GM21447 (cell line): ENCODE data around the gene CATSPERE.
A peak's percentile ranks its signal among the peaks of the same experiment; 100 is the strongest.
"Not testable (repeated sequence)": the region's sequence is repeated elsewhere in the genome, so short reads cannot be mapped to it uniquely, and the experiment has no call there.

ENCODE experiments used
- ATAC-seq: cut with Tn5 transposase; IDR thresholded peaks from one replicate; pipeline ENCODE4 v1.9.1; 2021; ENCODE audit not compliant: unreplicated experiment

CATSPERE gene

DNA sequence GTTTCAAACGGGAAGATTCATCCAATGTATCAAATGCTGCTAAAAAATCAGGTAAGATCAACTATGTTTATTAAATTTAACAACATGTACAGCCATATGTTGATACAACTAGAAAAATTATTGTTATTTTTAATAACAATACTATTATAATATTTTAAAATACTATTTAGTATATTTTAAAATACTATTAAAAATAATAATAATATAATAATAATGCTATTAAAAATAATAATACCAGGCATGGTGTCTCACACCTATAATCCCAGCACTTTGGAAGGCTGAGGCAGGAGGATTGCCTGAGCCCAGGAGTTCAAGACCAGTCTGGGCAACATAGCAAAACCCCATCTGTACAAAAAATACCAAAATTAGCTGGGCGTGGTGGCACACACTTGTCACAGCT, 54.6 kb downstream of the CATSPERE start:
- no peak for ATAC-seq

DNA sequence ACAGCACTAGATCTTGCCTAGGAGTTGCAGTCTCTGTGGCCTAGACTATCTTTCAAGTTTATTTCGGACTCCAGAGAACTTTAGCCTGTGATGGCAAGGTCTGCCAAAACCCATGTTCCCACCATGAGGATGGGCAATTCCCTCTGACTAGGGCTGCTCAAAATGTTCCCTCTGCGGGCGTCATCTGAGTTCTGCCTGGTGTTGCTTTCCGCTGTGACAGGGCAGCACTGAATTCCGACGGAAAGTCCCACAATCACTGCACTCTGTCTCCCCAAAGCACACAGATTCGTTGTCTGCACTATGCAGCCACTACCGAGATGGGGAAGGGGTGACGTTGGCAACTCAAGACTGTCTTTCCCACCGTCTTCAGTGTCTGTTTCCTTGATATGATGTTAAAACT, 75.2 kb downstream of the CATSPERE start:
- no peak for ATAC-seq

DNA sequence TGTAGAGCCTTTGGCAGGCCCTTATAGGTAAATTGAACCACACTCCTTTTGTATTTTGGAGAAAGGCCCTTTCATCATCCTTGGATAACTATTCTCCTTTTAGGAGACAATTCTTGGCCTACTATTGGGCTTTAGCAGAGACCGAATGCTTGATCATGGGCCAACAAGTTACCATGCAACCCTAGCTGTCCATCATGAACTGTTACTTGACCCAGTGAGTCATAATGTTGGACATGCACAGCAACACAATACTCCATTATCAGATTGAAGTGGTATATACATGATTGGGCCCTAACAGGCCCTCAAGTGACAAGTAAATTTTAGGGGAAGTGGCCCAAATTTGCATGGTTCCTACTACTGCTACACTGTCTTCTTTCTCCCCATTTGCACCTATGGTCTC, 84.4 kb downstream of the CATSPERE start:
- no peak for ATAC-seq

DNA sequence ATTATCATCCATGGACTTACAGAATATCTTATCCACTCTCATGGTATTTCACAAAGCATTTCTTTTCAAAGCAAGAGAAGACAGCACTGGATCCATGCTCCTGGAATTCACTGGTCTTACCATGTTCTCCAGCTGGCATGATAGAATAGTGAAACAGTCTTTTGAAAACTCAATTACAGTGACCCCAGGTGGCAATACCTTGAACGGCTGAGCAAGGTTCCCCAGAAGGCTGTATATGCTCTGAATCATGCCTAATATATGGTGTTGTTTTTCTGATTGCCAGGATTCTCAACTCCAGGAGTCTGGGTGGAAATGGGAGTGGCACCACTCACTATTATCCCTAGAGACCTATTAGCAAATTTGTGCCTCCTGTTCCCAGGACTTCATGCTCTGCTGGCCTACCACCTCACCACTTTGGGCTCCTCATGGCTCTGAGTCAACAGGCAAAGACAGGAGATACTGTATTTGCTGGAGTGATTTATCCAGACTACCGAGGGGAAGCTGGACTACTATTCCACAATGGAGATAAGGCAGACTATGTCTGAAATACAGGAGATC, 87.6 kb downstream of the CATSPERE start:
- no peak for ATAC-seq

- ATAC-seq = no peak
Observed at GRCh38 chr1:244552336-244552735, 91.3 kb downstream of the CATSPERE start.

- ATAC-seq = no peak
Observed at GRCh38 chr1:244556263-244556662, 95.2 kb downstream of the CATSPERE start.

DNA sequence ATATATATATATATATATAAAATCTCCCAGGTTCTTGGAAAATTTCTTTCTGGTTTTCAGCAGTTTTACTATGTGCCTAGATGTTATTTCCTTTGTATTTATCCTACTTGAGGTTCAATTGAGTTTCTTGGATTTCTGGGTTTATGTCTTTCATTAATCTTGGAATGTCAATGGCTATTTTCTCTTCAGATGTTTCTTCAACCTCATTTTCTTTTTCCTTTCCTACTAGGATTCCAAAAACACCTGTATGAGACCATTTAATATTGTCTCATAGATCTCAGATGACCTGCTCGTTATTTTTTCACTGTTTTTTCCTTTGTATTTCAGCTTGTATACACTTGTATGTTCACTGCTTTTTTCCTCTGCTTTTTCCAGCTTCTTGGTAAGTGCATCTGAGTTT, 96.5 kb downstream of the CATSPERE start:
- ATAC-seq = no peak

DNA sequence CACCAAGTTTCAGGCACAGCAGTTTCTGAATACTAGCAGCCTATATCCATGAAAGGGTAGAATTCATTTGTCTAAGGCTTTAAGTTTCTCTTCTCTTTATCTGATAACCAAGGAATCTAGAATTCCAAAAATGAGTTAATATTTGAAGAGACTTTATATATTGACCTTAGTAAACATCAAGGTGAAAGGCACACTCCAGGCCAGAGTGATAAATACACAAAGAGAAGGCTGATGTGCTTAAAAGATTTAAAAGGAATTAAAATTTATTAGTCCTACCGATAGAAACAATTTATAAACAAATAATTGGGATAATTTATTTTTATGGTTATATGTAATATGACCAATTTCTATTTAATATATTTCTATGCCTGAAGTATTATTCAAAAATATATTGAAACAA, 98.5 kb downstream of the CATSPERE start:
- ATAC-seq = no peak

DNA sequence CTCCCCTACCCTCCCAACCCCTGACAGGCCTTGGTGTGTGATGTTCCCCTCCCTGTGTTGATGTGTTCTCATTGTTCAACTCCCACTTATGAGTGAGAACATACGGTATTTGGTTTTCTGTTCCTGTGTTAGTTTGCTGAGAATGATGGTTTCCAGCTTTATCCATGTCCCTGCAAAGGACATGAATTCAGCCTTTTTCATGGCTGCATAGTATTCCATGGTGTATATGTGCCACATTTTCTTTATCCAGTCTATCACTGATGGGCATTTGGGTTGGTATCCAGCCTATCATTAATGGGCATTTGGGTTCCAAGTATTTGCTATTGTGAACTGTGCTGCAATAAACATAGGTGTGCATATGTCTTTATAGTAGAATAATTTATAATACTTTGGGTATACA, 101.8 kb downstream of the CATSPERE start:
- not testable (repeated sequence) for ATAC-seq

DNA sequence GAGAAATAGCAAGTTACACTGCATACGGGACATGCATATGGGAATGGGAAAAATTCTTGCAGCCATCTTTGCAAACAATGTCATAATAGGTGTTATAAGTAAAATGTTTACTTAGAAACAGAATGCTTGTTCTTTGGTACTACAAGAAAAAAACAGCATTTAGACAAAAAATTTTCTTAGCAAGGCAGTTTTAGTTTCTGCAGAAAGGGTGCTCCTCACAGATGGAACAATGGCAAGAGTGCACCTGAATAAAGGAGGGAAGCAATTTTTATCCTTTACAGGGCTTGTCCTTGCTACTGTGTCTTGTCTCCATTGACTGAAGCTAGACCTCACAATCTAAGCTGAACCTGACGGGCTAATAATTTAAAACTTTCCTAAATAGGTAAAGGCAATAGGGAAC, 112.7 kb downstream of the CATSPERE start:
- no peak for ATAC-seq

- no peak for ATAC-seq
Observed at GRCh38 chr1:244576259-244576892, 115.3 kb downstream of the CATSPERE start.

DNA sequence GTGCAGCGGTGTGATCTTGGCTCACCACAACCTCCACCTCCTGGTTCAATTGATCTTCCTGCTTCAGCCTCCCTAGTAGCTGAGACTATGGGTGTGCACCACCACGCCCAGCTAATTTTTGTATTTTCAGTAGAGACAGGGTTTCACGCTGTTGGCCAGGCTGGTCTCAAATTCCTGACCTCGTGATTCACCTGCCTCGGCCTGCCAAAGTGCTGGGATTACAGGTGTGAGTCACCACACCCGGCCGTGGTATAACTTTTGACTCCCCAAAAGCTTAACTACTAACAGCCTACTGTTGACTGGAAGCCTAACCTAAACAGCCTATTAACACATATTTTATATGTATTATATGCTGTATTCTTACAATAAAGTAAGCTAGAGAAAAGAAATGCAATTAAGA, 117.1 kb downstream of the CATSPERE start:
- not testable (repeated sequence) for ATAC-seq

DNA sequence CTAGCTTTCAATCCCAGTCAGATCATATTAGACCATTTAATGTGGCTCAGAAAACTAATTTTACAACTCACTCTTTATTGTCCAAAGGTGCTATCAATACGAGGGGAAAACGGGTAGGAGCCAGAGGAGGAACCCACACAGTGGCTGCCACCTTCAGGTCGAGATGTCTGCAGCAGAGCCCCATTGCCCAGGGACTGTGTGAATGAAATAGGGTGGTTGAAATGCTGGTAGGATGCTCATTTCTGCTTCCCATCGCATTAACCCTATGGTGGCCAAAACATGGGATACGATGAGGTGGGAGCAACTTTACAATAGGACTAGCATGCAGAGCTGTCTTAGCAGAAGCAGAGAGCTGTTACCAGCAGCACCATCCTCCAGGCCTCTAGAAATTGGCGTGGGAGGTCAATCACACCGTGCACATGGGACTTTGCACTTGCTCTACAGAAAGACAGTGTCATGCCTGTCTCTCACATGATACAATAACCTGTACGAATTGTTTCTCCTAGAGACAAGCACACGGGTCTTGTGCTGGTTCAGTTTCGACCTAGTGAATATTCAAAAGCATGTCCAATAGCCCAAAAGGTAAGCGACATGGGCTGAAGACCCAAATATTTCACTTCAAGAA, 122.4 kb downstream of the CATSPERE start:
- ATAC-seq = no peak

- ATAC-seq = no peak
Observed at GRCh38 chr1:244585867-244586266, 124.8 kb downstream of the CATSPERE start.

- no peak for ATAC-seq
Observed at GRCh38 chr1:244590670-244591069, 129.6 kb downstream of the CATSPERE start.

DNA sequence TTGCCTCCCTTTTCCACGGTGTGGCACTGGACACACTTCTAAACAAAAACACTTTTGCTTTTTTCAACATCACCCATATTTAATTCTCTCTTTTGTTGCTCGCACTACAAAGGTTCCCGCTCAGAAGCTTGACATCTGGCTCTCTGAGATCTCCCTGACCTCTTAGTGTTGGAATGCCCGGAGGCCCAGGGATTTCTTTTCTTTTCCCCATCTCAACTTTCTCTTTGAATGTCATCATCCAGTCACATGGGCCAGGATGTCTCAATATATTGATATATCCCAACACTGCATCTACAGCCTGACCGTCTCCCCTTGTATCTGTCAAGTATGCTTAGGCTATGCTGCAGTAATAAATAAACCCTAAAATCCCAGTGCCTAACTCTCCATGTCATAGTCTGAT, 137.5 kb downstream of the CATSPERE start:
- no peak for ATAC-seq

DNA sequence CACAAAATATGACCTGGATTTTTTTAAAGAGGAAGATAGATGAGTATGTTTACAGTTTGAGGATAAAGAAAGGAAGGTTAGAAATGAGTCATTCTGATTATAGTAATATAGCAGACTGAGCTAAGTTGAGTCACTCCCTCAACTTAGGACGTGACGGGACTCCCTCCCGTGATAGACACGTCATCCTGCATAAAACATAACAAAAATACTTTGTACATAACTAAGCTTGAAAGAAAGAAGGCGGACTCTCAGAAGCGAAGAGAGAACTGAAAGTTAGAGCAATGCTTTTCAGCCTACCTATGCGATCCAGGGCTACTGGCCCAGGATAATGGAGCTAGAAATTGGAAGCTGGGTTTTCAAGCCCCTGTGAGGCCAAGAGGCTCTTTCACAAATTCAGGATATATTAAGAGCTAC, 138.9 kb downstream of the CATSPERE start:
- peak; percentile 93 for ATAC-seq

GRCh38 chr1:244601336-244601735, 140.3 kb downstream of the CATSPERE start:
- no peak for ATAC-seq

- ATAC-seq = no peak
Observed at GRCh38 chr1:244603498-244603897, 142.4 kb downstream of the CATSPERE start.

DNA sequence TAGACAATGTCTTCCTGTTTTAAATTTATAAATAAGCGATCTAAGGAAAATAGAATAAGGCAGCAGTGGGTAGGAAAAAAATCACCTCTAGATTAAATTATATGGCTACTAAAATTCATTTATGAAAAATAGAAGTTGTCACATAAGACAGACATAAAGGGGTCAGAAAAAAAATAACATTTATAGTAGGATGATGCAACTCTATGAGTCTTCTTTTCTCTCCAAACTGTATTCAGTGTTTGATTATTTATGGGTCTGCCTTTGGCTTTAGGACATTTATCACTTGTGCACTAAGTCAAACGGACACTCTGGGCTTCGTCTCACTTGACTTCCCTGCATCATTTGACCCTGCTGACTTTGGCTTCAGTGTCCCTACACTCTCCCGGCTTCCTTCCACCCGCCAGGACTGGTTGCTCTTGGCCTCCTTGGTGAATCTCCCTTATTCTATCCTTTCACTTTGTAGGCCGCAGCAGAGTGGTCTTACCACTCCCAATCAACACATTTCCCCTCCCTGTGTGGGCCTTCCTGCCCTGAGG, 144.8 kb downstream of the CATSPERE start:
- ATAC-seq = no peak

- no peak for ATAC-seq
Observed at GRCh38 chr1:244614113-244614836, 153.2 kb downstream of the CATSPERE start.

GRCh38 chr1:244614879-244615278, 153.8 kb downstream of the CATSPERE start:
- ATAC-seq = no peak
